Cardiac fibroblast (primary cell): ENCODE measurements around the gene SLC6A18.

ENCODE experiments used
- DNase-seq, 2 donors: peaks; one replicate each; pipeline versions ENCODE4 v3.0.0 to v3.0.0-alpha.2; 2010; ENCODE audit warnings: low read depth in 2 of 2
- H3K4me3 ChIP-seq, 2 donors: replicated peaks in 1 of 2; 1 replicate in 1 of 2; 2 replicates in 1 of 2; pipeline ENCODE4 v1.5.1; 2011; ENCODE audit warnings: low read depth in 2 of 2, low read length in 2 of 2, mild to moderate bottlenecking in 2 of 2, moderate library complexity in 1 of 2
- TF ChIP-seq, protein P1 (sequence below): IDR thresholded peaks from one replicate; pipeline ENCODE4 v1.5.1; 2011; ENCODE audit warnings: low read depth, mild to moderate bottlenecking, low read length, inconsistent platforms

The SLC6A18 gene

DNA sequence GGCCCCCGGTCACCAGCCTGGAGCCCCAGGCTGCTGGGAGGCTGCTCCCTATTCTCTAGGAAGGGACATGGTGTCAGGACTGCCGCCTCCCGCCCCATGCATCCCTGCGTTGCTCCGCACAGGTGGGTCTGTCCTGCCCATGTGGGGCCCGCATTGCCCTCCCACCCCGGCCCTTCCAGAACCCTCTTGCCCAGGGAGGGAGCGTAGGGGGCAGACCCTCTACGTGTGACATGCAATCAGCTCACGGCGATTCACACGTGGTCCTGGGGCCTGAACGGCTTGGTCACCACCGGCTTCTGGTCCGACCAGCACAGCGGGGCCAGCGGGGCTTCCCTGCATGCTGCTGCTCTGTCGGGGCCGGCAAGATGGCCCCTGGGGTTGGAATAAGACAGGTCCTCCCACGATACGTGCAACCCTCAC, 14.3 kb upstream of the SLC6A18 start:
- H3K4me3 ChIP-seq, result no peak overlapping the region
- no peak for DNase-seq
- TF ChIP-seq, protein P1, sequence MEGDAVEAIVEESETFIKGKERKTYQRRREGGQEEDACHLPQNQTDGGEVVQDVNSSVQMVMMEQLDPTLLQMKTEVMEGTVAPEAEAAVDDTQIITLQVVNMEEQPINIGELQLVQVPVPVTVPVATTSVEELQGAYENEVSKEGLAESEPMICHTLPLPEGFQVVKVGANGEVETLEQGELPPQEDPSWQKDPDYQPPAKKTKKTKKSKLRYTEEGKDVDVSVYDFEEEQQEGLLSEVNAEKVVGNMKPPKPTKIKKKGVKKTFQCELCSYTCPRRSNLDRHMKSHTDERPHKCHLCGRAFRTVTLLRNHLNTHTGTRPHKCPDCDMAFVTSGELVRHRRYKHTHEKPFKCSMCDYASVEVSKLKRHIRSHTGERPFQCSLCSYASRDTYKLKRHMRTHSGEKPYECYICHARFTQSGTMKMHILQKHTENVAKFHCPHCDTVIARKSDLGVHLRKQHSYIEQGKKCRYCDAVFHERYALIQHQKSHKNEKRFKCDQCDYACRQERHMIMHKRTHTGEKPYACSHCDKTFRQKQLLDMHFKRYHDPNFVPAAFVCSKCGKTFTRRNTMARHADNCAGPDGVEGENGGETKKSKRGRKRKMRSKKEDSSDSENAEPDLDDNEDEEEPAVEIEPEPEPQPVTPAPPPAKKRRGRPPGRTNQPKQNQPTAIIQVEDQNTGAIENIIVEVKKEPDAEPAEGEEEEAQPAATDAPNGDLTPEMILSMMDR, result no peak

DNA sequence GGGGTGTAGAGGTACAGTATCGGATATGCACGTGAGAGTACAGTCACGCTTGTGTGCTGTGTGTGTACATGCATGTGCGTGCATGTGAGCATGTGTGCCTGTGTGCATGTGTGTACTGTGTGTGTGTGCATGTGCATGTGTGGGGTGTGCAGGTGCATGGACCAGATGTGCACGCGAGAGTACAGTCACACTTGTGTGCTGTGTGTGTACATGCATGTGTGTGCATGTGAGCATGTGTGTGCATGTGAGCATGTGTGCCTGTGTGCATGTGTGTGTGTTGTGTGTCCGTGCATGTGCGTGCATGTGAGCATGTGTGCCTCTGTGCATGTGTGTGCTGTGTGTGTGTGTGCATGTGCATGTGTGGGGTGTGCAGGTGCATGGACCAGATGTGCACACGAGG, 13.5 kb upstream of the SLC6A18 start:
- no peak for DNase-seq
- TF ChIP-seq, protein P1, result no peak
- H3K4me3 ChIP-seq, result no peak overlapping the region

DNA sequence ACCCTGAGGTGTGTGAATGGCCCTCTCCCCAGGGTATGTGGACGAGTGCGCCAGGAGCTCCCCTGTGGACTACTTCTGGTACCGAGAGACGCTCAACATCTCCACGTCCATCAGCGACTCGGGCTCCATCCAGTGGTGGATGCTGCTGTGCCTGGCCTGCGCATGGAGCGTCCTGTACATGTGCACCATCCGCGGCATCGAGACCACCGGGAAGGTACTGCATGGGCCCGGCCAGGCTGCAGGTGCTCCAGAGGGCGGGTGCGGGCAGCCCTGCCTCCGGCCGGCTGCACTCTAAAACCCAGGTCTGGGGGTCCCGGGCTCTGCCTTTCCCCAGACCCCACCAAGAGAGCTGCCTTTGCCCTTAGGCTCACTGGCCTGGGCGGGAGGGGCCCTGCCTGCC, 12.9 kb upstream of the SLC6A18 start:
- TF ChIP-seq, protein P1, result no peak
- no peak for DNase-seq
- H3K4me3 ChIP-seq, result no peak overlapping the region

DNA sequence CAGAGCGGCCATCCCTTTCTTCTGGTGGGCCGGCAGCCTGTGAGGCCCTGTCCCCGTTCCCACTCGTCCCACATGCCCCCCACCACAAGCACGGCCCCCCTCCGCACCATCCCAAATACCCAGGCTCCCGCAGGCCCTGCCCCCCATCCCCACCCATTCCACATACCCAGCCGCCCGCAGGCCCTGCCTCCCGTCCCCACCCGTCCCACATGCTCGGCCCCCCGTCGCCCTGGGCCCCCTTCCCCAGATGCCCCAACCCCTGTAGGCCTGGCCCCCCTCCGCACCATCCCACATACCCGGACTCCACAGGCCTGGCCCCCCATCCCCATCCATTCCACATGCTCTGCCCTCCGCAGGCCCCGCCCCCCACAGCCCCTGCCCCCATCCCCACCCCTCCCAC, 12.3 kb upstream of the SLC6A18 start:
- DNase-seq, result no peak
- no peak overlapping the region for H3K4me3 ChIP-seq
- TF ChIP-seq, protein P1, result no peak

DNA sequence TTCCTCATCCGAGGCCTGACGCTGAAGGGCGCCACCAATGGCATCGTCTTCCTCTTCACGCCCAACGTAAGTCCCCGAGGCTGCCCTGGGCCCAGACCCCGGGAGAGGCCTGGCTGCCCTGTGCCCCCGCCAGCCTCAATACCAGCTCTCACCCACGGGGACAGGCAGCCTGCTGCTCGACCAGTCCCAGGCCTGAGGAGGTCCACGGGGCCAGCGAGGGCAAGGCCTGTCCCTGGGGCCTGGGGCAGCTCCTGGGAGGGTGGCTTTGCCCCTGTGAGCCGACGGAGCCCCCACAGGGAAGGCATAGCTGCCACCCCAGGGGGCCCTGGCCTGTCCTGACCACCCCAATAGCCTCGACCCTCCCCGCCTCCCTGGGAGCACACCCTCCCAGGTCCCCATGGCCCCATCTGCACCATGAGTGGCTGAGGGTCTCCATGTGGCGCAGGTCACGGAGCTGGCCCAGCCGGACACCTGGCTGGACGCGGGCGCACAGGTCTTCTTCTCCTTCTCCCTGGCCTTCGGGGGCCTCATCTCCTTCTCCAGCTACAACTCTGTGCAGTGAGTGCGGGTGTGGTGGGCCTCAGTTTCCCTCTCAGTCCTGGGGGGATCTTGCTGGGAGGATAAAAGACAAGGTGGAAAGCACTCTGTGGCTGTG, 11.5 kb upstream of the SLC6A18 start:
- TF ChIP-seq, protein P1, result no peak
- DNase-seq, result no peak
- no peak overlapping the region for H3K4me3 ChIP-seq

DNA sequence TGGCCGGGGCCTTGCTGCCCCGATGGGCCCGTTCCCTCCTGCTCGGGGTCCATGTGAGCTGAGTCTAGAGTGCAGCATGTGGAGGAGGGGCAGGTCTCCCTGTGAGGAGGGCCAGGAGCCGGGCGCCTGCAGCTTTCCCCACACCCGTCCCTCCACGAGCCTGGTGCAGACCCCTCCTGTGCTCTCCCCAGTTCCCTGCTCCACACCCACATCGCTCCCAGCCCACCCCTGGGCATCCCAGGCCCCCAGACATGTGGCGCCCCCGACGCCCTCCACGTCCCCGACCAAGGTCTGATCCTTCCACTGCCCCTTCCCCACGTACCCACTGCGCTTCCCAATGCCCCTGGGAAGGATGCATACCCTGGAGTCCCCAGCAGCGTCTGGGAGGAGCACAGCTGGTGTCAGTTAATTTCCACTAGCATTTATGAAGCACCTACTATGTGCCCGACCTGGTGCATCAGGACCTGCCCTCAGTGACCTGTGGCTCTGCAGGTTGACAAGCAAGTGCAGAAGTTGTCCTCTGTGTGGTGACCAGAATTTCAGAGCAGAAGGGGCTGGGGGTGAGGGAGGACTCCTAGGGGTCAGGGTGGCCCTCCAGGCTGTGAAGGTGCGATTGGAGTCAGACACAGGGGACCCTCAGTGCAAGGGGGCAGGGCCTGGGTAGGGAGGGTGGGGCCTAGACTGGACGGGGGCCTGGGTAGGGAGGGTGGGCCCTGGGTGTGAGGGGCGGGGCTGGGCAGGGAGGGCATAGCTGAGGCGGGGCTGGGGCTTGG, 10.8 kb upstream of the SLC6A18 start:
- no peak for DNase-seq

More for the DNA sequence above, 10.8 kb upstream of the SLC6A18 start:
- TF ChIP-seq, protein P1, result no peak
- H3K4me3 ChIP-seq, result no peak overlapping the region
